Large intestine (tissue), 3 donors: ENCODE results near the gene HELZ2. TPM values are rescaled to one million over a fixed set of nuclear protein-coding genes. Genes with fewer than 3 reads are reported as not detected.

Experiments
- DNase-seq, 2 donors: peaks; one replicate each; pipeline versions ENCODE4 v3.0.0 to v3.0.0-alpha.2; 2013
- H3K27ac ChIP-seq: one replicate; pipeline ENCODE4 v1.5.1; 2013; ENCODE audit warnings: low read length
- H3K27me3 ChIP-seq: 2 replicates; pipeline ENCODE4 v1.6.1; 2013; ENCODE audit warnings: low read length; ENCODE audit not compliant: control insufficient read depth, insufficient read depth
- H3K36me3 ChIP-seq: 2 replicates; pipeline ENCODE4 v1.6.1; 2013; ENCODE audit warnings: low read length; ENCODE audit not compliant: control insufficient read depth, insufficient read depth
- H3K4me1 ChIP-seq: one replicate; pipeline ENCODE4 v1.6.1; 2013; ENCODE audit warnings: low read length; ENCODE audit not compliant: control insufficient read depth, insufficient read depth
- H3K4me3 ChIP-seq: one replicate; pipeline ENCODE4 v1.5.1; 2013; ENCODE audit warnings: low read length
- H3K9me3 ChIP-seq: one replicate; pipeline ENCODE4 v1.6.1; 2013; ENCODE audit warnings: mild to moderate bottlenecking, low read depth, low read length, moderate library complexity; ENCODE audit not compliant: control insufficient read depth
- WGBS: methylation state at CpG from one replicate; pipeline ENCODE4 v1.1.5; 2013; ENCODE audit warnings: low lambda C conversion rate; ENCODE audit not compliant: insufficient coverage; 5-methylcytosine and 5-hydroxymethylcytosine counted together
- polyA plus RNA-seq: library from polyadenylated mRNA; unstranded; fragments of 120-200 nt; gene quantifications from one replicate; pipeline ENCODE4 v1.2.1, GENCODE V29; 2013

Gene HELZ2
- polyA plus RNA-seq, 1 donor, result 13.0 TPM

- peaks cover 37% of the 10 kb centered on the region for H3K4me1 ChIP-seq
- no peak overlapping the region for H3K4me3 ChIP-seq
Observed at GRCh38 chr20:63534831-63535651, 39.0 kb downstream of the HELZ2 start.

GRCh38 chr20:63534427-63534830, 39.6 kb downstream of the HELZ2 start:
- Histone ChIP-seq H3K9me3 (peaks cover 9% of the 10 kb centered on the region), H3K4me3 (no peak overlapping the region), H3K4me1 (peaks cover 37% of the 10 kb centered on the region), H3K36me3 (no peaks in the 10 kb centered on the region), H3K27ac (no peak overlapping the region), H3K27me3 (peaks cover 7% of the 10 kb centered on the region)
- DNase-seq, result no peak
- WGBS, result no CpG with 5 or more reads among the region's 12 CpGs

More at GRCh38 chr20:63534831-63535651, 39.0 kb downstream of the HELZ2 start:
- Histone ChIP-seq H3K9me3 (peaks cover 9% of the 10 kb centered on the region), H3K27me3 (peaks cover 7% of the 10 kb centered on the region), H3K27ac (no peak overlapping the region), H3K36me3 (no peaks in the 10 kb centered on the region)
- WGBS, result no CpG with 5 or more reads among the region's 49 CpGs
- DNase-seq, result peak in 1 of 2 donors; percentile 69

- peaks cover 37% of the 10 kb centered on the region for H3K4me1 ChIP-seq
- no peak overlapping the region for H3K27ac ChIP-seq
- WGBS, result no CpG with 5 or more reads among the region's 28 CpGs
- no peak overlapping the region for H3K4me3 ChIP-seq
- no peak for DNase-seq
- H3K36me3 ChIP-seq, result no peaks in the 10 kb centered on the region
- H3K9me3 ChIP-seq, result peaks cover 9% of the 10 kb centered on the region
- peaks cover 7% of the 10 kb centered on the region for H3K27me3 ChIP-seq
Observed at GRCh38 chr20:63533871-63534393, 40.1 kb downstream of the HELZ2 start.

- peaks cover 36% of the 10 kb centered on the region for H3K4me1 ChIP-seq
- no peaks in the 10 kb centered on the region for H3K36me3 ChIP-seq
- H3K9me3 ChIP-seq, result peaks cover 9% of the 10 kb centered on the region
- no CpG with 5 or more reads among the region's 14 CpGs for WGBS
- H3K27me3 ChIP-seq, result peaks cover 7% of the 10 kb centered on the region
- no peak overlapping the region for H3K27ac ChIP-seq
- DNase-seq, result no peak
- H3K4me3 ChIP-seq, result no peak overlapping the region
Observed at GRCh38 chr20:63533388-63533787, 40.7 kb downstream of the HELZ2 start.

GRCh38 chr20:63532449-63532971, 41.5 kb downstream of the HELZ2 start:
- no peak overlapping the region for H3K4me3 ChIP-seq
- no peak overlapping the region for H3K27ac ChIP-seq
- H3K36me3 ChIP-seq, result no peaks in the 10 kb centered on the region
- peaks cover 9% of the 10 kb centered on the region for H3K9me3 ChIP-seq
- WGBS, result 94% methylated on average over 3 of the region's 24 CpGs
- DNase-seq, result no peak
- H3K4me1 ChIP-seq, result peaks cover 29% of the 10 kb centered on the region
- peaks cover 7% of the 10 kb centered on the region for H3K27me3 ChIP-seq

- H3K27ac ChIP-seq, result no peak overlapping the region
- peaks cover 3% of the 10 kb centered on the region for H3K9me3 ChIP-seq
- H3K27me3 ChIP-seq, result peaks cover 7% of the 10 kb centered on the region
- H3K4me1 ChIP-seq, result peaks cover 25% of the 10 kb centered on the region
- no peaks in the 10 kb centered on the region for H3K36me3 ChIP-seq
- no CpG with 5 or more reads among the region's 27 CpGs for WGBS
- no peak overlapping the region for H3K4me3 ChIP-seq
- no peak for DNase-seq
Observed at GRCh38 chr20:63531686-63532448, 42.2 kb downstream of the HELZ2 start.

GRCh38 chr20:63530788-63531160, 43.3 kb downstream of the HELZ2 start:
- Histone ChIP-seq H3K4me1 (peaks cover 20% of the 10 kb centered on the region), H3K9me3 (peaks cover 3% of the 10 kb centered on the region), H3K27ac (no peak overlapping the region), H3K27me3 (peaks cover 7% of the 10 kb centered on the region), H3K36me3 (no peaks in the 10 kb centered on the region), H3K4me3 (no peak overlapping the region)
- WGBS, result no CpG with 5 or more reads among the region's 14 CpGs
- DNase-seq, result peak; percentile 54 to 76

- WGBS, result no CpG with 5 or more reads among the region's 39 CpGs
- peaks cover 3% of the 10 kb centered on the region for H3K9me3 ChIP-seq
- no peak overlapping the region for H3K4me3 ChIP-seq
- H3K4me1 ChIP-seq, result peaks cover 17% of the 10 kb centered on the region
- no peak overlapping the region for H3K27ac ChIP-seq
- peaks cover 7% of the 10 kb centered on the region for H3K27me3 ChIP-seq
- H3K36me3 ChIP-seq, result no peaks in the 10 kb centered on the region
- no peak for DNase-seq
Observed at GRCh38 chr20:63529861-63530787, 43.9 kb downstream of the HELZ2 start.

- H3K4me1 ChIP-seq, result peaks cover 9% of the 10 kb centered on the region
- no peaks in the 10 kb centered on the region for H3K9me3 ChIP-seq
- H3K36me3 ChIP-seq, result no peaks in the 10 kb centered on the region
- DNase-seq, result no peak
- peaks cover 5% of the 10 kb centered on the region for H3K27me3 ChIP-seq
- WGBS, result no CpG with 5 or more reads among the region's 27 CpGs
- no peak overlapping the region for H3K27ac ChIP-seq
- H3K4me3 ChIP-seq, result no peak overlapping the region
Observed at GRCh38 chr20:63529180-63529860, 44.7 kb downstream of the HELZ2 start.
